ENCODE measurements around the gene IQUB.
"Not testable (repeated sequence)": the region's sequence is repeated elsewhere in the genome, so short reads cannot be mapped to it uniquely, and the experiment has no call there.

The IQUB gene

DNA sequence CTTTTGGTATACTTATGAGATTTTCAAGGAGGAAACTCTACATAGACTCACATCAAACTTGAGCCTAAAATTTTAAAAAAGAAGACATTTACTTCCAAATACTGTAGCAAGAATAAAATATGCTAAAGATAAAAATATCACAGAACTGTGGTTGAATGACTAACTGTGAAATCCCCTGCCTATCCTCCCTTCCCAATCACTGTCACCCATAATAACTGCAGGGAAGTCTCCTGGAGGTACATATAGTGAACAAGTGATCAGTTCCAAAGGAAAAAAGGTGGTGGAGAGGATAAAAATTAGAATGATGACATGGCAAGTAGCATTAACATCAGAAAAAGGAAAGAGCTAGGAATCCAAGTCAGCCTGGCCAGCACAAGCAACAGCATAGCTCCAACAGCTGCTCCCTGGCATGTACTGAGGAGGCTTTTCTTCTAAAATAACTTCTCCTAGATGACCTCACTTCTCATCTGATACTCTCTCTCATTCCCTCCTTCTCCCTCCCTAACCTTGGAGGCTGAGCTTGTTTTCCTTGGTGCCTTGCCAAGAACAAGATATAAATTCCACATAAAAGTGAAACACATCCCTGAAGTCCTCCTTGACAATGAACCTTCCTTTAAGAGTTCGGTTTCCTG, 124.0 kb downstream of the IQUB start:
- no peaks in the 10 kb centered on the region for H3K9me3 ChIP-seq (ENCODE audit: control insufficient read depth, insufficient read depth, low read length)
- no peak overlapping the region for H3K27ac ChIP-seq (ENCODE audit: low read depth, low read length)
- no peaks in the 10 kb centered on the region for H3K27me3 ChIP-seq (ENCODE audit: control insufficient read depth, low read length)
- no peaks in the 10 kb centered on the region for H3K9me2 ChIP-seq (replicated peaks; ENCODE audit: control insufficient read depth, low read length)
- TF ChIP-seq CTCF (IDR thresholded peaks at IDR 0.05; ENCODE audit: low read depth, low read length, poor library complexity, severe bottlenecking): no peak
- no peak for TF ChIP-seq EZH2phosphoT487 (IDR thresholded peaks at IDR 0.05; ENCODE audit: borderline replicate concordance, low read length)
- H3K36me3 ChIP-seq (ENCODE audit: control insufficient read depth, low read length): no peaks in the 10 kb centered on the region
- no peaks in the 10 kb centered on the region for H3K4me1 ChIP-seq (ENCODE audit: control insufficient read depth, low read length)
- no peak overlapping the region for H3K4me3 ChIP-seq (ENCODE audit: low read length)
- no peaks in the 10 kb centered on the region for H4K20me1 ChIP-seq (ENCODE audit: control insufficient read depth, insufficient read depth, low read depth, low read length)
- no peaks in the 10 kb centered on the region for H3K79me2 ChIP-seq (ENCODE audit: control insufficient read depth, low read length)
- H3F3A ChIP-seq (ENCODE audit: control insufficient read depth, insufficient read depth): no peaks in the 10 kb centered on the region
- H3K4me2 ChIP-seq (ENCODE audit: low read length): no peak overlapping the region

DNA sequence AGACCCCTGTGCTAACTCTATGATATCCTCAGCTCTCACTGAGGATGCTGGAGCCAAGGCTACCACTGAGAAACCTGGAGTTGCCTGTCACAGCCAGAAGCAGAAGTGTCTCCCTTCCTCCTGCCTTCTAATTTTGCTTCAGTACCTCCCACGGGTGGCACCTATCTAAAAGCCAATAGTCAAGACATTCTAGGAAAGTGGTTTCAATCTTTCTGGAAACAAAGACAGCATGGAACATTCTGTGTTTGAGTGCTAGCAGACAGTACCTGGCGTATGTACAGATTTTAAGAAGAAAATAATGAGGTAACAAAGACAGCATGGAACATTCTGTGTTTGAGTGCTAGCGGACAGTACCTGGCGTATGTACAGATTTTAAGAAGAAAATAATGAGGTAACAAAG, 126.4 kb downstream of the IQUB start:
- H3K9me2 ChIP-seq (replicated peaks; ENCODE audit: control insufficient read depth, low read length); H3F3A ChIP-seq (ENCODE audit: control insufficient read depth, insufficient read depth); H3K36me3 ChIP-seq (ENCODE audit: control insufficient read depth, low read length); H4K20me1 ChIP-seq (ENCODE audit: control insufficient read depth, insufficient read depth, low read depth, low read length); H3K4me3 ChIP-seq (ENCODE audit: low read length); H3K4me2 ChIP-seq (ENCODE audit: low read length); H3K4me1 ChIP-seq (ENCODE audit: control insufficient read depth, low read length); H3K79me2 ChIP-seq (ENCODE audit: control insufficient read depth, low read length); H3K27ac ChIP-seq (ENCODE audit: low read depth, low read length); H3K27me3 ChIP-seq (ENCODE audit: control insufficient read depth, low read length); H3K9me3 ChIP-seq (ENCODE audit: control insufficient read depth, insufficient read depth, low read length): not testable (repeated sequence)

Measured in DOHH2 (cell line).